Measurements from ENCODE around the gene LCN6. TPM values are rescaled to one million over a fixed set of nuclear protein-coding genes. Genes with fewer than 3 reads are reported as not detected.
A peak's percentile ranks its signal among the peaks of the same experiment; 100 is the strongest.

LCN6 gene
- total RNA-seq, 1 donor from 2014 or later = not detected

GRCh38 chr9:136695435-136695895 lies 52.9 kb downstream of the LCN6 start:
- H2AFZ ChIP-seq (ENCODE audit: low read depth, low read length) = no peak overlapping the region
- no peaks in the 10 kb centered on the region for H3K79me2 ChIP-seq (ENCODE audit: insufficient read depth, low read length)
- H3K4me3 ChIP-seq (ENCODE audit: insufficient read depth, low read depth, low read length) = no peak overlapping the region
- H3K27me3 ChIP-seq (ENCODE audit: insufficient read depth, low read length) = no peaks in the 10 kb centered on the region
- Mint-ChIP-seq H3K9me3 (ENCODE audit: unreplicated experiment) (no peaks in the 10 kb centered on the region), H3K27ac (ENCODE audit: unreplicated experiment) (no peak overlapping the region), H3K27me3 (ENCODE audit: low read depth, unreplicated experiment) (peaks cover 20% of the 10 kb centered on the region), H3K4me3 (ENCODE audit: unreplicated experiment) (no peak overlapping the region), H3K36me3 (ENCODE audit: low read depth, unreplicated experiment) (no peaks in the 10 kb centered on the region), H3K4me1 (ENCODE audit: low read depth, unreplicated experiment) (peaks cover 8% of the 10 kb centered on the region)
- H3K4me1 ChIP-seq (ENCODE audit: insufficient read depth, low read length) = no peaks in the 10 kb centered on the region
- H3K27ac ChIP-seq (ENCODE audit: low read depth, low read length) = no peak overlapping the region
- H3K9me3 ChIP-seq (ENCODE audit: insufficient read depth, low read depth, low read length) = no peaks in the 10 kb centered on the region
- H3K36me3 ChIP-seq (ENCODE audit: insufficient read depth, low read length) = no peaks in the 10 kb centered on the region
- no peak for TF ChIP-seq CTCF (IDR thresholded peaks at IDR 0.05; ENCODE audit: insufficient read depth, low read depth, low read length)
- no peak for TF ChIP-seq EZH2 (IDR thresholded peaks at IDR 0.05; ENCODE audit: insufficient read depth, low read length)
- no peaks in the 10 kb centered on the region for H4K20me1 ChIP-seq (ENCODE audit: insufficient read depth, low read length)
- DNase-seq (ENCODE audit: low read depth) = no peak
- FAIRE-seq = no peak
- no peak overlapping the region for H3K4me2 ChIP-seq (ENCODE audit: low read length)
- no peak overlapping the region for H3K9ac ChIP-seq (ENCODE audit: low read length)

GRCh38 chr9:136694872-136695247 lies 53.5 kb downstream of the LCN6 start:
- no peaks in the 10 kb centered on the region for H3K79me2 ChIP-seq (ENCODE audit: insufficient read depth, low read length)
- H3K27ac ChIP-seq (ENCODE audit: low read depth, low read length) = no peak overlapping the region
- H3K36me3 ChIP-seq (ENCODE audit: insufficient read depth, low read length) = no peaks in the 10 kb centered on the region
- no peak for FAIRE-seq
- H3K27me3 Mint-ChIP-seq (ENCODE audit: low read depth, unreplicated experiment) = peaks cover 21% of the 10 kb centered on the region
- H3K4me2 ChIP-seq (ENCODE audit: low read length) = no peak overlapping the region
- no peak overlapping the region for H3K4me3 Mint-ChIP-seq (ENCODE audit: unreplicated experiment)
- no peak overlapping the region for H2AFZ ChIP-seq (ENCODE audit: low read depth, low read length)
- H3K27ac Mint-ChIP-seq (ENCODE audit: unreplicated experiment) = no peak overlapping the region
- H3K9me3 Mint-ChIP-seq (ENCODE audit: unreplicated experiment) = no peaks in the 10 kb centered on the region
- no peak for DNase-seq (ENCODE audit: low read depth)
- no peak overlapping the region for H3K9ac ChIP-seq (ENCODE audit: low read length)
- no peak overlapping the region for H3K4me3 ChIP-seq (ENCODE audit: insufficient read depth, low read depth, low read length)
- H3K9me3 ChIP-seq (ENCODE audit: insufficient read depth, low read depth, low read length) = no peaks in the 10 kb centered on the region
- no peaks in the 10 kb centered on the region for H3K4me1 ChIP-seq (ENCODE audit: insufficient read depth, low read length)
- no peaks in the 10 kb centered on the region for H3K27me3 ChIP-seq (ENCODE audit: insufficient read depth, low read length)
- no peak for TF ChIP-seq EZH2 (IDR thresholded peaks at IDR 0.05; ENCODE audit: insufficient read depth, low read length)
- no peak for TF ChIP-seq CTCF (IDR thresholded peaks at IDR 0.05; ENCODE audit: insufficient read depth, low read depth, low read length)
- H3K4me1 Mint-ChIP-seq (ENCODE audit: low read depth, unreplicated experiment) = peaks cover 8% of the 10 kb centered on the region
- no peaks in the 10 kb centered on the region for H3K36me3 Mint-ChIP-seq (ENCODE audit: low read depth, unreplicated experiment)
- no peaks in the 10 kb centered on the region for H4K20me1 ChIP-seq (ENCODE audit: insufficient read depth, low read length)

GRCh38 chr9:136694163-136694871 lies 54.0 kb downstream of the LCN6 start:
- H4K20me1 ChIP-seq (ENCODE audit: insufficient read depth, low read length) = no peaks in the 10 kb centered on the region
- TF ChIP-seq CTCF (IDR thresholded peaks at IDR 0.05; ENCODE audit: insufficient read depth, low read depth, low read length) = peak; percentile 29
- no peak for TF ChIP-seq EZH2 (IDR thresholded peaks at IDR 0.05; ENCODE audit: insufficient read depth, low read length)
- H3K4me3 ChIP-seq (ENCODE audit: insufficient read depth, low read depth, low read length) = no peak overlapping the region
- no peak overlapping the region for H3K9ac ChIP-seq (ENCODE audit: low read length)
- FAIRE-seq = no peak
- H3K4me3 Mint-ChIP-seq (ENCODE audit: unreplicated experiment) = no peak overlapping the region
- no peaks in the 10 kb centered on the region for H3K36me3 Mint-ChIP-seq (ENCODE audit: low read depth, unreplicated experiment)
- no peak for DNase-seq (ENCODE audit: low read depth)
- H3K27me3 ChIP-seq (ENCODE audit: insufficient read depth, low read length) = no peaks in the 10 kb centered on the region
- H3K4me1 Mint-ChIP-seq (ENCODE audit: low read depth, unreplicated experiment) = peaks cover 8% of the 10 kb centered on the region
- no peaks in the 10 kb centered on the region for H3K36me3 ChIP-seq (ENCODE audit: insufficient read depth, low read length)
- H3K27ac Mint-ChIP-seq (ENCODE audit: unreplicated experiment) = no peak overlapping the region
- peak overlapping the region; percentile 29 for H3K4me2 ChIP-seq (ENCODE audit: low read length)
- peaks cover 23% of the 10 kb centered on the region for H3K27me3 Mint-ChIP-seq (ENCODE audit: low read depth, unreplicated experiment)
- H2AFZ ChIP-seq (ENCODE audit: low read depth, low read length) = no peak overlapping the region
- H3K4me1 ChIP-seq (ENCODE audit: insufficient read depth, low read length) = no peaks in the 10 kb centered on the region
- no peaks in the 10 kb centered on the region for H3K9me3 ChIP-seq (ENCODE audit: insufficient read depth, low read depth, low read length)
- no peaks in the 10 kb centered on the region for H3K9me3 Mint-ChIP-seq (ENCODE audit: unreplicated experiment)
- H3K27ac ChIP-seq (ENCODE audit: low read depth, low read length) = no peak overlapping the region
- H3K79me2 ChIP-seq (ENCODE audit: insufficient read depth, low read length) = no peaks in the 10 kb centered on the region

Data from astrocyte (in vitro differentiated cells and primary cell).